ENCODE data around the gene ZCWPW1. TPM values are rescaled to one million over a fixed set of nuclear protein-coding genes. Genes with fewer than 3 reads are reported as not detected.

The ZCWPW1 gene
- total RNA-seq, 1 experiment from 2014 or later = 7.4 TPM

DNA sequence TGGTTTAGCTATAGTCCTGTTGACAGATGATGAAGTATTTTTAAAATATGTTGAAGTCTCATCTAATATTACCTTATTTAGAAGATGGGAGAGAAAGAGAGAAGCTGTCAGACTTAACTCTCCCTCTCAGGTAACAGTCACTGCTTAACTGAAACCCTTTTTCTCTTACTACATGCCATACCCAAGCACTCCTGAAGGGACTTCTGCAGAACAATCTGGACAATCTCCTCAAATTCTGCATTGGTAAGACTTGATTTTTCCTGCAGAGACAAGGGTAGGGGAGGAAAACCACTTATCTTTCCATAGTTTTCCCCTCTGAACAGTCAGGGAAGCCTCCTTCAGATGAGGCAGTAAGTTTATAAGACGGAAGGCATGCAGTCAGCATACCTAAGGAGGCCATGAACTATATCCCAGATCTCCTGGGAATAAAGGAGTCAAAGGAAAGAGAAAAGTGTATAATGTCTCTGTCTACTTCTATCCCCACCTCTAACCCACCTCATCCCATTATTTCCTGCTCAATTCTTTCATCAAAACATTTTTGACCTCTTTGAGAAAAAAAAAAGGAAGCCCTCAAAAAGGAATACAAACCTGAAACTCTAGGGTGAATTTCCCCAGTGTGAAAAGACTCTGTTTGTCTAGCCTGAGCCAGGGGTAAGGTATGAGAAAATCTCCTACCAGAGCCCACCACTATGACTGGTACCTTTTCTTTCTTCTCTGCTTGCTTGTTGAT is 9.4 kb downstream of the ZCWPW1 start:
- POLR2A ChIA-PET (ENCODE audit: unreplicated experiment) = no interaction called here
- no peak overlapping the region for H3K4me3 ChIP-seq

GRCh38 chr7:100415448-100415847 is 13.1 kb downstream of the ZCWPW1 start:
- TF ChIP-seq CTCF (conservative IDR thresholded peaks at IDR 0.05) = no peak
- no peak for TF ChIP-seq EZH2 (IDR thresholded peaks at IDR 0.05; ENCODE audit: low read depth)
- Histone ChIP-seq H2AFZ (no peak overlapping the region), H3K36me3 (ENCODE audit: low read depth) (no peaks in the 10 kb centered on the region), H3K79me2 (ENCODE audit: low read depth) (no peaks in the 10 kb centered on the region), H3K4me1 (replicated peaks; ENCODE audit: insufficient read depth) (no peaks in the 10 kb centered on the region), H3K27me3 (ENCODE audit: insufficient read depth, low read depth) (no peaks in the 10 kb centered on the region), H3K4me2 (no peak overlapping the region), H3K9me3 (ENCODE audit: insufficient read depth, low read depth) (no peaks in the 10 kb centered on the region), H4K20me1 (ENCODE audit: insufficient read depth) (no peaks in the 10 kb centered on the region), H3F3A (ENCODE audit: insufficient read depth, low read depth) (0 out of 2 replicates have a peak, but pooled peaks cover 6% of the 10 kb centered on the region), H3K4me3 (no peak overlapping the region), H3K9me2 (ENCODE audit: insufficient read depth) (no peaks in the 10 kb centered on the region), H3K27ac (no peak overlapping the region)
- no peak for DNase-seq
- intact Hi-C loops (cut with micrococcal nuclease; ENCODE audit: unreplicated experiment) = no loop called here
- BruUV-seq (replicated peaks) = no TSS peak
- POLR2A ChIA-PET (ENCODE audit: unreplicated experiment) = no interaction called here
- CTCF ChIA-PET = interaction anchor here (0.7 kb wide), 1 partner anchor 32 kb away, joined by 5 read pairs; no protein-coding TSS in a partner anchor

More for the DNA sequence above, 9.4 kb downstream of the ZCWPW1 start:
- Histone ChIP-seq H4K20me1 (ENCODE audit: insufficient read depth) (no peaks in the 10 kb centered on the region), H3K79me2 (ENCODE audit: low read depth) (no peaks in the 10 kb centered on the region), H2AFZ (no peak overlapping the region), H3K27me3 (ENCODE audit: insufficient read depth, low read depth) (no peaks in the 10 kb centered on the region), H3F3A (ENCODE audit: insufficient read depth, low read depth) (0 out of 2 replicates have a peak, but pooled peaks cover 6% of the 10 kb centered on the region), H3K4me1 (replicated peaks; ENCODE audit: insufficient read depth) (no peaks in the 10 kb centered on the region), H3K4me2 (no peak overlapping the region), H3K36me3 (ENCODE audit: low read depth) (no peaks in the 10 kb centered on the region), H3K9me2 (ENCODE audit: insufficient read depth) (no peaks in the 10 kb centered on the region), H3K27ac (no peak overlapping the region), H3K9me3 (ENCODE audit: insufficient read depth, low read depth) (no peaks in the 10 kb centered on the region)
- DNase-seq = no peak
- no TSS peak for BruUV-seq (replicated peaks)
- TF ChIP-seq CTCF (conservative IDR thresholded peaks at IDR 0.05) (no peak), EZH2 (IDR thresholded peaks at IDR 0.05; ENCODE audit: low read depth) (no peak)
- intact Hi-C loops (cut with micrococcal nuclease; ENCODE audit: unreplicated experiment) = no loop called here
- CTCF ChIA-PET = no interaction called here

DNA sequence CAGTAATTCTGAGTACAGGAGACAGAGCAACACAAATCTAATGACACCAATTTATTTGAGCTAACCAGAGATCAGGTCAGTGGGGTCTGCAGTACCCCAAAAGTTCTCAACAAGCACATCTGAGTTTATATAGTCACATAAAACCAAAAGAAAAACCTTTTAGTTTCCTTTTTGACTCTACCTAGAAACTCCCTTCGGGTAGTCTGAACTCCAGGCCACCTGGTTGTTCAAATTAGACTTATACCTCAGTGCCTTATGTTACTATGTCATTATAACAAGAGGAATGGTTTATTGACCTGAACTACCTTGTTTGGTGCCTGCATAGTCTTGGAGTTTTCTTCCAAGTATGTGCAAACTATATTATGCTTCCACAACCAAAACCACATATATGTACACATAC is 14.6 kb downstream of the ZCWPW1 start:
- H3K36me3 ChIP-seq (ENCODE audit: low read depth) = no peaks in the 10 kb centered on the region
- H3K79me2 ChIP-seq (ENCODE audit: low read depth) = no peaks in the 10 kb centered on the region
- H3K27ac ChIP-seq = no peak overlapping the region
- H3K9me3 ChIP-seq (ENCODE audit: insufficient read depth, low read depth) = no peaks in the 10 kb centered on the region
- 0 out of 2 replicates have a peak, but pooled peaks cover under 1% of the 10 kb centered on the region for H3F3A ChIP-seq (ENCODE audit: insufficient read depth, low read depth)
- H3K4me1 ChIP-seq (replicated peaks; ENCODE audit: insufficient read depth) = no peaks in the 10 kb centered on the region
- H3K4me2 ChIP-seq = no peak overlapping the region
- H3K4me3 ChIP-seq = no peak overlapping the region
- no peak overlapping the region for H2AFZ ChIP-seq
- no TSS peak for BruUV-seq (replicated peaks)
- no peaks in the 10 kb centered on the region for H4K20me1 ChIP-seq (ENCODE audit: insufficient read depth)
- ChIA-PET POLR2A (ENCODE audit: unreplicated experiment) (no interaction called here), CTCF (no interaction called here)
- intact Hi-C loops (cut with micrococcal nuclease; ENCODE audit: unreplicated experiment) = no loop called here
- no peaks in the 10 kb centered on the region for H3K9me2 ChIP-seq (ENCODE audit: insufficient read depth)
- TF ChIP-seq EZH2 (IDR thresholded peaks at IDR 0.05; ENCODE audit: low read depth) (no peak), CTCF (conservative IDR thresholded peaks at IDR 0.05) (no peak)
- H3K27me3 ChIP-seq (ENCODE audit: insufficient read depth, low read depth) = no peaks in the 10 kb centered on the region
- no peak for DNase-seq
